ENCODE measurements around the gene KIF2C.
"Not testable (repeated sequence)": the region's sequence is repeated elsewhere in the genome, so short reads cannot be mapped to it uniquely, and the experiment has no call there.

The KIF2C gene

GRCh38 chr1:44739307-44740178 lies at the start of gene KIF2C:
Gene KIF2C, plus strand, starts transcription at chr1:44739837. Its CDS starts 96 bp downstream, at chr1:44739933.
- peak; percentile 96 for DNase-seq

- no peak for DNase-seq
These were observed 46.5 kb upstream of the KIF2C start for GRCh38 chr1:44693159-44693558.

GRCh38 chr1:44693900-44694299 lies 45.7 kb upstream of the KIF2C start:
- no peak for DNase-seq

GRCh38 chr1:44694863-44695478 lies 44.7 kb upstream of the KIF2C start:
- peak; percentile 11 for DNase-seq

GRCh38 chr1:44695671-44696070 lies 44.0 kb upstream of the KIF2C start:
- DNase-seq, result no peak

- no peak for DNase-seq
These were observed 43.5 kb upstream of the KIF2C start for GRCh38 chr1:44696101-44696500.

- DNase-seq, result peak; percentile 37
These were observed 42.8 kb upstream of the KIF2C start for GRCh38 chr1:44696789-44697345.

- no peak for DNase-seq
These were observed 41.5 kb upstream of the KIF2C start for GRCh38 chr1:44698138-44698537.

GRCh38 chr1:44699375-44699774 lies 40.3 kb upstream of the KIF2C start:
- DNase-seq, result not testable (repeated sequence)

GRCh38 chr1:44700573-44700972 lies 39.1 kb upstream of the KIF2C start:
- DNase-seq, result no peak

GRCh38 chr1:44701141-44701573 lies 38.5 kb upstream of the KIF2C start:
- DNase-seq, result no peak

GRCh38 chr1:44705470-44705869 lies 34.2 kb upstream of the KIF2C start:
- no peak for DNase-seq

GRCh38 chr1:44705938-44706337 lies 33.7 kb upstream of the KIF2C start:
- no peak for DNase-seq

- DNase-seq, result no peak
These were observed 32.3 kb upstream of the KIF2C start for GRCh38 chr1:44707112-44707881.

- DNase-seq, result no peak
These were observed 31.4 kb upstream of the KIF2C start for GRCh38 chr1:44707959-44708831.

GRCh38 chr1:44713321-44713781 lies 26.3 kb upstream of the KIF2C start:
- DNase-seq, result no peak

- no peak for DNase-seq
These were observed 25.1 kb upstream of the KIF2C start for GRCh38 chr1:44714532-44714931.

GRCh38 chr1:44714944-44715571 lies 24.6 kb upstream of the KIF2C start:
- DNase-seq, result peak; percentile 70

GRCh38 chr1:44717156-44717555 lies 22.5 kb upstream of the KIF2C start:
- no peak for DNase-seq

- DNase-seq, result no peak
These were observed 22.0 kb upstream of the KIF2C start for GRCh38 chr1:44717653-44718052.

GRCh38 chr1:44718091-44718490 lies 21.5 kb upstream of the KIF2C start:
- no peak for DNase-seq

GRCh38 chr1:44719318-44719717 lies 20.3 kb upstream of the KIF2C start:
- DNase-seq, result no peak
